ENCODE measurements around the gene ANKDD1A.

Gene ANKDD1A

DNA sequence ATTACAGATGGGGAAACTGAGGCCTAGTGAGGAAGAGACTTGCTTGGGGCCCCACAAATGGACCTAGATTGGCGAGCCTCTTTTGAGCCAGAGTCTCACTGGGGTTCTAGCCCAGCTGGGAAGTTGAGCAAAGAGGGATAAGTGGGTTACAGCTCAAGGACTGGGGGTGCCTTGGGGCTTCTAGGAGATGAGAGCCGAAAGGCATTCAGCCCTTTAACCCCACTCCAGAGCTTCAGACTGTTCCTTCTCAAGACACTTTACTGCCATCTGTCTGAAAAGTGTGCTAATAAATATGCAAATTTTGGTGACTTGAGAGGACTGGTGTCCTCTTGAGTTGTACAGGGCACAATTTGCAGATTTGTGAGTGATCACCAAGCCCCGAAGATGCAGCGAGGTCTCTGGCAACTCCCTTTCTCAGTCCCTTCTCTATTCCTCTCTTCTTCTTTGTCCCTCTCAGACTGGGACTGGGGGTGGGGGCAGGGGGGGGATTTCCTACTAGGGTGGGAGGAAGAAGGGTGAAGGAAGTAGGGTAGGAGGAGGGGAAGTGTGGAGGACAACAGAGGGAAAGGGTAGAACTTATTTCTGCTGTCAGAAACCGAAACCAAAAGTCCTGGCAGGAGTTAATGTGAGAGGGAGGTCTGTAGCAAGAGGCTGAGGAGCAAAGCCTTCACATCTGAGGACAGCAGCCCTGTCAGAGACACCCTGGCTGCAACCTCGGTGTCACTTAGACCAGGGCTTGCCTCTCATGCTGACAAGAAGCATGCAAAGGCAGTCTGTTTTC is 16.2 kb upstream of the ANKDD1A start:
- peak in 1 of 2 donors; percentile 16 for DNase-seq (ENCODE audit: low read depth in 1 of 2, low spot score in 1 of 2)

DNA sequence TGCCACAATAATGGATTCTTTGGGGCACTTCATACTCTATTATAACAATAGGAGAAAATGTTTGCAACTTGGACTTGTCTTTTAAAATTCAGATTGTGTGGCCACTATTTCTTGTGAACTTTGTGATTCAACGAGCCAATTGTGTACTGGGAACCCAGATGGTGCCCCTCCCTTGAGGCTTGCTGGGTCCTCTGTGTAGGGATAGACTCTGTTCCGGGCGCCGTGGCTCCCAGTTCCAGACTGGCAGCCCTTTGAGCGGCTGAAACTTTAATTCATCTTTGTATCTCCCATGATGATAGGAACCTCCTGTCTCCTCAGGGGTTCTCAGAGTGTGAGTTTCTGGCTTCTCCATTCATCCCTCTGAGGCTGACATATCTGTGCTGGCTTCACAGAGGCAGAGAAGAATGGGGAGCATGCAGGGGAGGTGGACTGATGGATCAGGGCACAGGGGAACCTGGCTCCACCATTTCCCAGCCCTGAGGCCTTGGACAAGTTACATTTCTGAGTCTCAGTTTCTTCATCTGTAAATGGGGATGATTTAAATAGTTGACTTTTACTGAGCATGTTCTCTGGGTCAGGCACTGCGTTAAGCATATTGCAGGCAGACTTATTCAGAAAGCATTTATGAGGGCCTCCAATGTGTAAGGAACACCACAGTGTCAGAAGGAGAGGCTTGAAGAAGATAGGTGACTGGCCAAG is 15.2 kb upstream of the ANKDD1A start:
- no peak for DNase-seq (ENCODE audit: low read depth in 1 of 2, low spot score in 1 of 2)

DNA sequence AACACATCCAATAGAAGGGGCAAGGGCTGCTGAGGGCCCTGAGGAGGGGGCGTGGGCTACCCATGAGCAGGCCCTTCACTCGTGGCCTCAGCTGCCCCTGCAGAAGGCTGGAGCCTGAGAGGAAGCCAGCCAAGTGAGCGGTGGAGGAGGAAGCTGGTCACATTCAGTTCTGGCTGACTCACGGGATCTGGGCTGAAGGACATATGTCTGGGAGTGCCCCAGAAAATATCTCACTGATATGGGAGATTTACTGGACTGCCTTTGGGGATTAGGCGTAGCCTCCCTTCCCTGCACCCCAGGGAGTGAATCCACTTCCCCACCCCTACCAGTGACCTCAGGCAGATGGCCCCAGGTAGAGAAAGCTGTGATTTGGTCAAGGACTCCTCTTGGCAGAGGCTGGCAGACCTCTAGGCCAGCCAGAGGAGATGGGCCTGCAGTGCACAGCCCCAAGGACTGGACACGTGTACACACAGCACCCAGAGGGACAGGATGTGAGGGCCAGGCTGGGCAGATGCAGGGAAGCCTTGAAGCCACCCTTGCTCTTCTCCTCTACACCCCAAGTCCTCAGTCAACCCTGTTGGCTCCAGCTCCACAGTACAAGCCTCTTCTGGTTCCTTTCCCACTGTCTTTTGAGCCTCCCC is 14.2 kb upstream of the ANKDD1A start:
- no peak for DNase-seq (ENCODE audit: low read depth in 1 of 2, low spot score in 1 of 2)

DNA sequence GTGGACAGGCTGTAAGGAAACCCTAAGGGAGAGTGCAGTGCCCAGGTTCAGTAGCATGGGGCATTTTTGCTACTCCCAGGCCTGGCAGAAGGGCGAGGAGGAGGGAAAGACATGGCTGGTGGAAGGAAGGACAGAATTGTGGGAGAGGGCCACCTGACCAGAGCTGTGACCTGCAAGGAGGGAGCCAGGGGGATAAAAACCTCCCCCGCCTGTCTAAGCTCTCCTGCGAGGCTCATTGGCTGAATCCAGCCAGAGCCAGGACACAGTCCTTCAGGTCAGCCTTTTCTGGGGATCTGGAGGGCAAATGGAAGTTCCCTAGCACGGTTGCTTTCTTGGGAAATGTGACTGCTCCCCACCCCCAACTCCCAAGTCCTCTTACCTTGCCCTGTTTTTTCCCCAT is 13.3 kb upstream of the ANKDD1A start:
- DNase-seq (ENCODE audit: low read depth in 1 of 2, low spot score in 1 of 2), result no peak

DNA sequence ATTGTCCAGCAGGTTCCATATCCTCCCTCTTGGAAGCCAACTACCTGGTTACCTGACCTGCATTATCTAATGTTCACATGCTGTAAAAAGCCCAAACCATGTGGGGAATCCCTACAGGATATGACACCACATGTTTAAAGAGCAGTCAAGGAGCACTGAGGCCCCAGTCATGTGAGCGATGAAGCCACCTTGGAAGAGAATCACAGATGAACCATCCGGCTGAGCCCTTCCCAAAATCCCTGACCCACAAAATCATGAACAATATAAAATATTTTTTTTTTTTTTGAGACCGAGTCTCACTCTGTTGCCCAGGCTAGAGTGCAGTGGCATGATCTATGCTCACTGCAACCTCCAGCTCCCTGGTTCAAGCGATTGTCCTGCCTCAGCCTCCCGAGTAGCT is 10.6 kb upstream of the ANKDD1A start:
- DNase-seq (ENCODE audit: low read depth in 1 of 2, low spot score in 1 of 2), result no peak

DNA sequence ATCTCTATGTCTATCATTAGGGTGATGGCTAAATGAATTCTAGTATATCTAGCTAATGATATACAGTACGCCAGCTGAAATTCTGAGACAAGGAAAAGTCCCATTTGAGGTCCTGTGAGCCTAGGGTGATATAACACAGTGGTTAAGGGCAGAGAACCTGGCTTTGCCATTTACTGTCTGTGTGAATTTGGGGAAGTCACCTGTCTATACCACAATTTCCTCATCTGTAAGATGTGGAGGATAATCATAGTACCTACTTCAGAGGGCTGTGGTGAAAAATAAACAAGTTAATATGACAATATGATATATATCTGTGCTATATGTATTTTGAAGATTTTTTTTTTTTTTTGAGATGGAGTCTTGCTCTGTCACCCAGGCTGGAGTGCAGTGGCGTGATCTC is 9.8 kb upstream of the ANKDD1A start:
- no peak for DNase-seq (ENCODE audit: low read depth in 1 of 2, low spot score in 1 of 2)

DNA sequence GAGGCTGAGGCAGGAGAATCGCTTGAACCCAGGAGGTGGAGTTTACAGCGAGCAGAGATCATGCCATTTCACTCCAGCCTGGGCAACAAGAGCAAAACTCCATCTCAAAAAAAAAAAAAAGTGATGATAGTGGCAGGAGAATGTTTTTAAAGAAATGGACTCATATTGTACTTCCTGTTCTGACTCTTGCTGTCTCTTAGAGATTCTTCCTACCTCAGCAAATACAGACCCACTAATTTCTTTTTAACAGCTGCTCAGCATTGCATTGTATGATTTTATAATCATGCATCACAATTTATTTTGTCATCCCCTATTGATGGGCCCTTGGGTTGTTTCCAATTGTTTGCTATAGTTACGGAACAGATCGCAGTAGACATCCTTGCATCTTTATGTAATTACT is 8.8 kb upstream of the ANKDD1A start:
- no peak for DNase-seq (ENCODE audit: low read depth in 1 of 2, low spot score in 1 of 2)

DNA sequence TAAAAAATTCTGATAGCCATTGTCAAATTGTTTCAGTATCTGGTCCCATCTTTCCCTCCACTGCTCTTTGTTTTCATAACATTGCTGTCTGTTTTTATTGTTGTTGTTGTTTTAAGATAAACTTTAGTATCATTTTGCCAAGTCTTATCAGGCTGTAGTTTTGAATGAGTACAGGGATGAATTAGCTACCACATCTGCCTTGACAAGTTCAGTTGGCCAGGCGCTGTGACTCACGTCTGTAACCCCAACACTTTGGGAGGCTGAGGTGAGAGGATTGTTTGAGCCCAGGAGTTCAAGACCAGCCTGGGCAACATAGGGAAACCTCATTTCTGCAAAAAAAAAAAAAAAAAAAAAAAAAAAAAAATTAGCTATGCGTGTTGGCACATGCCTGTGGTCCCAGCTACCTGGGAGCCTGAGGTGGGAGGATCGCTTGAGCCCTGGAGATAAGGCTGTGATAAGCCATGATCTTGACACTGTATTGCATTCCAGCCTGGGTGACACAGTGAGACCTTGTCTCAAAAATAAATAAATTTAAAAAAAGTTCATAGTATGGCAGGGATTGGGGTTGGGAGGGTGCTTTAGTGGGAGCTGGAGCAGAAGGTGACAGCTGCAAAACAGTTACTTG is 8.3 kb upstream of the ANKDD1A start:
- no peak for DNase-seq (ENCODE audit: low read depth in 1 of 2, low spot score in 1 of 2)

DNA sequence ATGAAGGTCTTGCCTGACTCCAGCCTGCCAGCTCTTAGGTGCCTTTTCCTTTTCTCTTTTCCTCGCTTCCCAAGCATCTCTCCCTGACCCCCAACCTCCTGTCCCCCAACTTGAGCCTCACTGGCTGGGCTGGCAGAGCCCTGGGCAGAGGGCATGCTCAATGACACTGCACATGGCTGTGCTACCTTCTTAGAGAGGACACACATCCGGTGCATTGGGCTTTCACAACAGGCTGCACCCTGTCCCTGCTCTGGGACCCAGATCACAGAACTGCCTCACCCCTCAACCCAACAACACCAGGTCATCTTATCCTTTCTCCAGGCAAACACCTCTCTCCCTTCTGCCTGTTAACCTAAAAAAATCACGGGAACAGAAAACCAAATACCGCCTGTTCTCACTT is 7.5 kb upstream of the ANKDD1A start:
- DNase-seq (ENCODE audit: low read depth in 1 of 2, low spot score in 1 of 2), result no peak

DNA sequence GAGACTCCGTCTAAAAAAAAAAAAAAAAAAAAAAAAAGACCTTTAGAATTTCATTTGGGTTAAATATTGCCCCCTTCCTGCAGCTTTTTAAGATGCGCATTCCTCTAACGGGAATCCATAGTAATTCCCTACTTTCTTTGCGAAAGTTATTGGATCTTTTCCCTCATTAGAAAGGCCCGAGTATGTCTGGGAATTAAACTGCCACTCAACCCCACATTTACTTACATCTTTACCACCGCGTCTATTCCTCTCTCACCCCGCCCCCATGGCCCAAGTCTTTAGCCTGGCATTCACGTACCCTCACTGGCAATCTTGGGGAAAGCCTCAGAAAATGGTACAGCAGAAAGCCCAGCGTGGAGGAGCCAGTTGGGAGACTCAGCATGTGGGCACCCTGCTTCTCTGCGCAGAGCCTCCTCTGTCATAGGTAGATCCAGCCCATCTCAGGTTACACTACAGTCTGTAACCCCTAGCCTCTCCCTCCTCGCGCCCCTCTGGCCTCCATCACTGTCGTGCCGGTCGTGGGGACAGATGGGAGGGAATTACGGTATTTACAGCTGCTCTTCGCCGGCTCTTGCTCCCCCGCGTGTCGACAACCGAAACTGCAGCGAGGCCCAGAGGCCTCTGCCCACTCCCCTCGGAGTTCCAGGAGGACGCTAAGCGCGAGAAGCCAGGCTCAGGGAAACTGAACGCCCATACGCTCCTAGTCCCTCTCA is 6.4 kb upstream of the ANKDD1A start:
- peak; percentile 48 to 70 for DNase-seq (ENCODE audit: low read depth in 1 of 2, low spot score in 1 of 2)

DNA sequence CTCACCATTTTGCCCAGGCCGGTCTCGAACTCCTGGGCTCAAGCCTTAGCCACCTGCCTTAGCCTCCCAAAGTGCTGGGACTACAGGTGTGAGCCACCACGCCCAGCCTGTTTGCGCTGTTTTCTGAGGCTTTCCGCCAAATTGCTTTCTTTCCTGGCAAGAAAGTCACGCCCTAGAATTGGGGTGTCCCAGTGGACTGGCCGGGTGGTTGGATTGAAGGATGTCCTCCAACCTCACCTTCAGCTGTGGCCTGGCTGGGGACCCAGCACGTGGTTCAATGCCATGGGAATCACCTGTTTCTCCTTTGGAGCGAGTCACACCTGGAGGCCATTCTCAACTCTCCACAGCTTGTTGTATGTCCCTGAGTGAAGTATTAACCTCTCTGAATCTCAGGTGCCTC is 5.8 kb upstream of the ANKDD1A start:
- no peak for DNase-seq (ENCODE audit: low read depth in 1 of 2, low spot score in 1 of 2)

DNA sequence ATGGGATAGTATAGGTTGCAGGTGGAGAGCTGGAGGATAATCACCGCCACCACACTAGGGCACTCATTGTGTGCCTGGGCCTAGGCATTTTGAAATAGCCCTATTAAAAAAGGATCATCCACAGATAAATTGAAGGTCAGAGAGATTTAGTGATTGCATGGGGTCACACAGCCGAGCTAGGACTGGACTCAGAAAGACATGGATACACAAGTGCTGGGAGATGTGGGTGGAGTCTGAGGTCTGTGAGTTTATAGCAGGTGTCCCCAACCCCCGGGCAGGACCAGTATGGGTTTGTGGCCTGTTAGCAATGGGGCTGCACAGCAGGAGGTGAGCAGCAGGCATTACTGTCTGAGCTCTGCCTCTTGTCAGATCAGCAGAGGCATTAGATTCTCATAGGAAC is 5.3 kb upstream of the ANKDD1A start:
- no peak for DNase-seq (ENCODE audit: low read depth in 1 of 2, low spot score in 1 of 2)

DNA sequence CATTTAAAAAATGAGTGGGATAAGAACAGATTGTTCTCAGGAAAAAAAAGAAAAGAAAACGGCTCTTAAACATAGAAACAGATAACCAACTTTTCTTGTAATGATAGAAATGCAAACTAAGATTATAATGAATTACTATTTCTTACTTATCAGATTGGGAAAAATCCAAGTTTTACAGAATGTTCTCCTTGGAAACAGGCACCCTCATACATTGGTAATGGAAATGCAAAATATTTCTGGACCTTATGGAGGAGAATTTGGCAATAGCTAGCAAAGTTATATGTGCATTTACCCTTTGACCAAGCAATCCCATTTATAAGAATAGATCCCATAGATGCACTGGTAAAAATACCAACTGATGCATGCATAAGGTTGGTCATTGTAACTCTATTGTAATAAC is 3.7 kb upstream of the ANKDD1A start:
- no peak for DNase-seq (ENCODE audit: low read depth in 1 of 2, low spot score in 1 of 2)

DNA sequence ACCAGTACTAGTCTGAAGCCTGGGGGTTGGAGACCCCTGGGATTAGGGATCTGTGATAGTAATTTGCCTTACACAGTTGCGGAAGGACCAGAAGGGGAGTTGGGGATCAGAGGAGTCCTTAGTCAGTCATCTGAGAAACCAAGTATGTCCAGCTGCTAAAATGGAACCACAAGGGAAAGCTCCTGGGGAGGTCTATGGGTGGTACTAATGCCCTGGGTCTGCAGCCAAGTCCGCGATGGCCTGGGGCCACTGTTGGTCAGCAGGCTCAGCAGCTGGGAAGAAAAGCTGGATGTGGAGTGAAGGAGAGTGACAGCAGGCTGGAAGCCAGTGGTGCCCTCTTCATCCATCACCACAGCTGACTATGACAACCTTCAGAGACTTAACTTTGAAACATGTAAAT is 2.2 kb upstream of the ANKDD1A start:
- no peak for DNase-seq (ENCODE audit: low read depth in 1 of 2, low spot score in 1 of 2)

DNA sequence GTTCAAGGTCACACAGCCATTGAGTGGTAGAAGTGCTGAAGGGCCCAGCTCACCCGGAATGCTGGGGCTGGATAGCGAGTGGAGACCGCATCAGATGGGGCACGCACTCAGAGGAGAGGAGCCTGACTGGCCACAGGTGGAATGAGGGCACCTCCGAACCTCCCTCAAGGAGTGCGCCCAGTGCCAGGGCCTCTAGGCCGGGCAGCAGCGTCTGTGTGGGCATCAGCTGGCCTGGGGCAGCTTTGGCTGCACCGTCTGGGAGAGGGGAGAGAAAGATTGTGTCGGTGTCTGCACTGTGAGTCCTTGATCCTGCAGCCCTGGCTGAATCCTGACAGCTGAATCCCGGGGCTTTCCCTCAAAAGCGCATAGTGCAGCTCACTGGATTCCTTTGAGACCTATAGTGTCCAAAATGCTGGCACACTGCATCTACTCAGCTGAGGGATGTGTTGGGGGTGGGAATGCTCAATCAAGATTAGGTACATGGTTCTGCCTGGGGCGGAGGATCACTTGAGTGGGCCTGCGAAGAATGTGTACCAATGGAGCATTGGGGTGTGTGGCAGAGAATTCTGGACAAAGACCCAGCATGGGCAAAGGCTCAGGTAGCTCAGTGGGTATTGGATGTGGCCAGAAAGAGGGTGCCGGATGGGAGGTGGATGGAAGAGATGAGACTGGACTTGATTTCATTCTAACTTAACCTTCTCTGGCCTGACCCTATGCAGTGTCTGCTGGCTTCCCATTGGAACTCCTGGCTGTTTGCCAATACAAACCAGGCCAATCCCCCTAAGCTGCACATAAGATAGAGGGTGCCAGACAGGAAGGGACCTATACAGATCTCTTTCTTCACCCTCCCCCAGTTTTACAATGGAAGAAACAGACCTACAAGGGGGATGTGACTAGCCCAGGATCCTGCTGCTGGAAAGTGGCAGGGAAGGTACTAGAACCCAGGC is 950 bp downstream of the ANKDD1A start:
- DNase-seq (ENCODE audit: low read depth in 1 of 2, low spot score in 1 of 2), result no peak

DNA sequence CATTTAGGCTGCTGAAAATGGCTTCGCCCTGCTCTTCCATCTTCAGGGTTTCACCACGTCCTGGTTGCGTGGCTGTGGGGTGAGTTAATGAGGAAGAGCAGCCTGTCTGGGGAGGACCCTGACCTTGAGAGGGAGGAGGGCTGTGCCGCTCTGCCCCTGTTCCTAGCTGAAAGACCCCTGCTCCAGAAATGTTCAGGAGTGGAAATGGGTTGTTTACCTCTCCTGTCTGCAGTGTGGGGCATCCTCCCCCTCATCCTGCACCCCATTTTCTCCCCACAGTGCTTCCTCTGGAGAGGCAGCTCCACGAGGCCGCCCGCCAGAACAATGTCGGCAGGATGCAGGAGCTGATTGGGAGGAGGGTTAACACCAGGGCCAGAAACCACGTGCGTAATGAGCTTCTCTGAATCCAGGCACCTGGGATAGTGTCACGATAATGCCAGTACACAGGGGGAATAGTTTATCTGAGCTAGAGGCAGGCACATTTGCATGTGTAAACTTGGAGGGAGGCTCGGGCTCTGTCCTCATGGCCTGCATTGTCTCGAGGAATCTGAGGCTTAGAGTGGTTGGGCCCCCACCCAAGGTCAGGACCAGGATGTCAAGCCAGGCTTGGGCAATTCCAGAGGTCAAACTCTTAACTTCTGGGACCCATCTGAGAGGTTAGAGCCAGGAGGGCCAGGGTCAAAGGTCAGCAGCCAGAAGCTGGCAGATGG is 4.0 kb downstream of the ANKDD1A start:
- DNase-seq (ENCODE audit: low read depth in 1 of 2, low spot score in 1 of 2), result no peak

DNA sequence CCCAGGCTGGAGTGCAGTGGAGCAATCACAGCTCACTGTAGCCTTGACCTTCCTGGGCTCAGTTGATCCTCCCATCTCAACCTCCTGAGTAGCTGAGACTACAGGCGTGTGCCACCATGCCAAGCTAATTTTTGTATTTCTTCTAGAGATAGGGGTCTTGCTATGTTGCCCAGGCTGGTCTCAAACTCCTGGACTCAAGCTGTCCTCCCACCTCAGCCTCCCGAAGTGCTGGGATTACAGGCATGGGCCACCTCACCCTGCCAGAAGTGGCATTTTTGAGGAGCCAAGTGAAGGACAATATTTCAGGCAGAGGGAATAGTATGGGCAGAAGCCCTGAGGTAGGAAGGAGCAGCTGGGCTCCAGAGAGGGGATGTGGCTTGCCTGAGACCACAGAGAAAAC is 4.7 kb downstream of the ANKDD1A start:
- DNase-seq (ENCODE audit: low read depth in 1 of 2, low spot score in 1 of 2), result no peak

DNA sequence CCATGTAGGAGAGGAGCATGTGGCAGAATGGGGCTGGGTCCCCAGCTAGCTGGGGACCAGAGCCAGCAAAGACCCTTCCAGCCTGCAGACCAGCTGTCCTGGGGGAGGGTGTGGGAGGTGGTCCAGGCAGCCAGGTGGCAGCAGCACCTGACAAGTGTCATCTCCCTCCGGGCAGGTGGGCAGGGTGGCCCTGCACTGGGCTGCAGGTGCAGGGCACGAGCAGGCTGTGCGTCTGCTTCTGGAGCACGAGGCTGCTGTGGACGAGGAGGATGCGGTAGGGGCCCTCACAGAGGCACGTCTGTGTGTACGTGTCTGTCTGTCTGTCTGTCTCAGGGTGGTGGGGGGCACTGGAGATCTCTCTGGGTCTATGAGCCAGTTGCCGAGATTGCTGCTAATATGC is 5.5 kb downstream of the ANKDD1A start:
- DNase-seq (ENCODE audit: low read depth in 1 of 2, low spot score in 1 of 2), result no peak

DNA sequence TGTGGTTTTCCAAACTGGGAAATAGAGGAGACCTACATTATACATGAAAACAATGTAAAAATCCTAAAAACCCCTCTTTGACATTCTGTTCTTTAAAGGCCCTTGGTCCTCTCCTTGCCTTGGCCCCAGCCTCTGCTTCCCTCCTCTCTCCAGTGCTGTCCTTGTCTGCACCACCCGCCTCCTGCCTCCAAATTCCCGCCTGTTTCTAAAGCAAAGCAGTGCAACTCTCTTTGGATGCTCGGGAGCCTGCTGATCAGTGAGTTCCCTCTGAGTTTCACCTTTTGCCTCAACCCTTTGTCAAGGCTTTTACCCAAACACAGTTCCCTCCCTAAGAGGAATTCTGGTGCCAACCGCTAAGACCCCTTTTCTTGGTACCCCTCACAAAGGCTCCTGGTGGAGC is 8.0 kb downstream of the ANKDD1A start:
- DNase-seq (ENCODE audit: low read depth in 1 of 2, low spot score in 1 of 2), result no peak

DNA sequence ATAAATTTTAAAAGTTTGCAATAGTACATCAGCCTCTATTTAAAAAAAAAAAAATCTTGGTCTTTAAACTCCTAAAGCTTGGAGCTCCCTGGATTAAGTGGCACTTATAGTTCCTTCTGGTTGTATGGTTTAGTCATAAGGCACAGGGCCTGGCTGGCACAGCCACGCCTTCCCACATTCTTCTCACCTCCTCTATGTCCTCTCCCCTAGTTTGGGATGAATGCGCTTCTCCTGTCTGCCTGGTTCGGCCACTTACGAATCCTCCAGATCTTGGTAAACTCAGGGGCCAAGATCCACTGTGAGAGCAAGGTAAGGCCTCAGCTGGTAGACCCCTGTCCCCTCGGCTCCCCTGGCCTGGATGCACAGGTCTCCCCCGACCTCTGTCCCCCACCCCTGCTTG is 10.0 kb downstream of the ANKDD1A start:
- no peak for DNase-seq (ENCODE audit: low read depth in 1 of 2, low spot score in 1 of 2)

All from stimulated activated CD4-positive, alpha-beta T cell treated with anti-CD3 and anti-CD28 coated beads, Interleukin-15, amount 100 ng/mL, for 1 hour (primary cell).